Naive thymus-derived CD4-positive, alpha-beta T cell (primary cell): ENCODE measurements around the gene XRCC2. TPM values are rescaled to one million over a fixed set of nuclear protein-coding genes. Genes with fewer than 3 reads are reported as not detected.
A peak's percentile ranks its signal among the peaks of the same experiment; 100 is the strongest.

Experiments
- ATAC-seq: fragments of 150-1000 bp; cut with Tn5 transposase; 2 replicates; pipeline ENCODE4 v1.10.0; 2021; ENCODE audit warnings: mild to moderate bottlenecking, moderate library complexity
- CTCF ChIA-PET: fragments of 350-600 bp; sonication (Branson Sonifier 250); formaldehyde crosslinking; loops from one replicate; lab custom pipeline; 2021; ENCODE audit warnings: antibody characterized with exemption; lab: Charles Lee
- POLR2A ChIA-PET: fragments of 350-600 bp; sonication (Branson Sonifier 250); formaldehyde crosslinking; loops from one replicate; lab custom pipeline; 2021; ENCODE audit warnings: antibody characterized with exemption, inconsistent platforms; lab: Charles Lee
- DNase-seq, 9 donors: peaks; one replicate each; pipeline versions ENCODE4 v3.0.0 to v3.0.0-alpha.2; 2020 to 2022; ENCODE audit warnings: mixed read lengths in 1 of 9
- H3K27ac ChIP-seq: one replicate; pipeline ENCODE4 v1.7.0; 2013; ENCODE audit warnings: mild to moderate bottlenecking, low read depth, low read length, moderate library complexity
- H3K27me3 ChIP-seq, 2 donors: one replicate each; pipeline ENCODE4 v1.7.0; 2013; ENCODE audit warnings: low read length in 2 of 2, mild to moderate bottlenecking in 2 of 2, moderate library complexity in 2 of 2; ENCODE audit not compliant: control insufficient read depth in 2 of 2, insufficient read depth in 2 of 2
- H3K36me3 ChIP-seq, 3 experiments: 1 replicate in 2 of 3; 2 replicates in 1 of 3; pipeline ENCODE4 v1.7.0; 2013; ENCODE audit warnings: low read length in 3 of 3, mild to moderate bottlenecking in 3 of 3, moderate library complexity in 1 of 3; ENCODE audit not compliant: insufficient read depth in 3 of 3, control insufficient read depth in 2 of 3
- H3K4me1 ChIP-seq, 2 donors: one replicate each; pipeline ENCODE4 v1.7.0; 2013; ENCODE audit warnings: low read length in 2 of 2, mild to moderate bottlenecking in 2 of 2, moderate library complexity in 1 of 2; ENCODE audit not compliant: control insufficient read depth in 2 of 2, insufficient read depth in 2 of 2
- H3K4me3 ChIP-seq: 2 replicates; pipeline ENCODE4 v1.7.0; 2013; ENCODE audit warnings: mild to moderate bottlenecking, low read length
- H3K9me3 ChIP-seq, 3 experiments: 1 replicate in 2 of 3; 2 replicates in 1 of 3; pipeline ENCODE4 v1.7.0; 2013; ENCODE audit warnings: low read length in 3 of 3; ENCODE audit not compliant: control insufficient read depth in 2 of 3
- H3K27ac Mint-ChIP-seq, 9 donors: one replicate each; pipeline ENCODE4 v1.8.0; 2020 to 2022; ENCODE audit warnings: mixed read lengths in 9 of 9, mild to moderate bottlenecking in 8 of 9, moderate library complexity in 5 of 9, inconsistent platforms in 2 of 9
- H3K27me3 Mint-ChIP-seq, 5 donors: one replicate each; pipeline ENCODE4 v1.8.0; 2021 to 2022; ENCODE audit warnings: mixed read lengths in 5 of 5, mild to moderate bottlenecking in 1 of 5
- H3K36me3 Mint-ChIP-seq, 5 donors: one replicate each; pipeline ENCODE4 v1.8.0; 2020 to 2022; ENCODE audit warnings: mixed read lengths in 5 of 5, mild to moderate bottlenecking in 3 of 5, inconsistent platforms in 1 of 5
- H3K4me1 Mint-ChIP-seq, 7 donors: one replicate each; pipeline ENCODE4 v1.8.0; 2020 to 2022; ENCODE audit warnings: mixed read lengths in 7 of 7, mild to moderate bottlenecking in 3 of 7, inconsistent platforms in 1 of 7
- H3K4me3 Mint-ChIP-seq, 10 donors: one replicate each; pipeline ENCODE4 v1.8.0; 2020 to 2022; ENCODE audit warnings: mild to moderate bottlenecking in 10 of 10, mixed read lengths in 10 of 10, moderate library complexity in 6 of 10, inconsistent platforms in 2 of 10
- H3K9me3 Mint-ChIP-seq, 11 donors: one replicate each; pipeline ENCODE4 v1.8.0; 2020 to 2022; ENCODE audit warnings: mixed read lengths in 11 of 11, mild to moderate bottlenecking in 4 of 11, inconsistent platforms in 1 of 11, moderate library complexity in 1 of 11
- intact Hi-C, 2 donors: fragments of 100-400 bp; cut with micrococcal nuclease; formaldehyde crosslinking; loops; one replicate each; pipeline ENCODE4 v1.15.1; 2023
- polyA plus RNA-seq, 2 donors: library from polyadenylated mRNA; unstranded; fragments of 300-500 nt; fragmentation: Illumina TruSeq; gene quantifications; one replicate each; pipeline ENCODE4 v1.2.3, GENCODE V29; 2021
- total RNA-seq, 6 experiments: library from RNA in 5 of 6; stranded (reverse) in 5 of 6; gene quantifications; 1 replicate in 5 of 6; 2 replicates in 1 of 6; pipeline ENCODE4 v1.2.3 and lab custom pipeline; 2021 to 2026

XRCC2 gene
- total and polyA plus RNA-seq, 7 experiments from 2014 or later, result 0.20 to 13.8 (median 0.56) TPM

DNA sequence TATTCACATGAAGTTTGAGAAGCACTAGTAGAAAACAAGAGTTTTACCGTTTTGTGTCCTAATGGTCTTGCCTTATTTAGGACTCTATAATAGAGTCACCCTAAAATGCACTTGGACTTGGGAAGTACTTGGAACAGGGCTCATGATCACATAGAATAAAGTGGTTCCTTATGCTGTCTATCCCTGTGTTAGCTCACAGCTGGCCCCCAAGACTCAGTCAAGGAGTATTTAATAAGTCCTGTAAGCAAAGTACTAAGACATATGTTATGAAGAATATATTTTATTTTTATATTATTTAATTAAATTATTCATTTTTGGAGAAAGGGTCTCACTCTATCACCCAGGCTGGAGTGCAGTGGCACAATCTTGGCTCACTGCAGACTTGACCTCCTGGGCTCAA, 54.5 kb downstream of the XRCC2 start:
- H3K27ac Mint-ChIP-seq, result no peak overlapping the region
- no peak overlapping the region for H3K27ac ChIP-seq
- intact Hi-C loops, result no loop called here
- H3K4me1 ChIP-seq, result no peaks in the 10 kb centered on the region
- peaks cover 0 to 3% (median 0%) of the 10 kb centered on the region in 5 donors for H3K36me3 Mint-ChIP-seq
- no peaks in the 10 kb centered on the region for H3K27me3 ChIP-seq
- no peak overlapping the region for H3K4me3 ChIP-seq
- no peaks in the 10 kb centered on the region for H3K36me3 ChIP-seq
- H3K9me3 Mint-ChIP-seq, result peaks cover 0 to 2% (median 0%) of the 10 kb centered on the region in 11 donors
- no peaks in the 10 kb centered on the region for H3K9me3 ChIP-seq
- ChIA-PET CTCF (no interaction called here), POLR2A (no interaction called here)
- no peaks in the 10 kb centered on the region for H3K4me1 Mint-ChIP-seq
- H3K27me3 Mint-ChIP-seq, result peaks cover 0 to 9% (median 0%) of the 10 kb centered on the region in 5 donors
- no peak for DNase-seq
- H3K4me3 Mint-ChIP-seq, result no peak overlapping the region
- ATAC-seq, result no peak

DNA sequence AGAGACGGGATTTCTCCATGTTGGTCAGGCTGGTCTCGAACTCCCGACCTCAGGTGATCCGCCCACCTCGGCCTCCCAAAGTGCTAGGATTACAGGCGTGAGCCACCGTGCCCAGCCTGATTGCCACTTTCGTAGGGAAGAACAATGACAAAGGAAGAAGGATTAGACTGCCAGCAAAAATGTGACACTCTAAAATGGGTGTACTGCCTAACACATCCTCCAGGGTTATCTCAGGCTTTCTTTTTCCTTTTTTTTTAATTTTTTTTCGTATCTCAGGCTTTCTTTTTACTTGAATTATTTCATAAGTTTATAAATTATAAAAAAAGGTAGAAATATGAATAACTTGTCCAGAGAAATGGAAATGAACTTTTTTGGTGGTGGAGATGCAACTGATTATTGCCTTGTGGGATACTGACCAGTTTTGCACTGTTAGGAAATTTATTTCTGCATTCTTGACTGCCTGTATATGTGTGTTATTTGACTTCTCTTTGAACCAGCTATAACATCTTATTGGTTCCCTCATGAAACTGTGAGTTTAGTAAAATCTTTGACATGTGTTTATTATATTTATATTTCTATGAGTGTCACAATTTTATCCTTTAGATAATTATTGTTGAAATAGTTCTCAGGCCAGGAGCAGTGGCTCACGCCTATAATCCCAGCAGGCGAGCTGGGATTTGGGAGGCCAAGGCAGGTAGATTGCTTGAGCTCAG, 56.8 kb downstream of the XRCC2 start:
- no peak overlapping the region for H3K27ac ChIP-seq
- no peaks in the 10 kb centered on the region for H3K36me3 ChIP-seq
- DNase-seq (no peak), ATAC-seq (no peak)
- peaks cover 0 to 7% (median 0%) of the 10 kb centered on the region in 5 donors for H3K27me3 Mint-ChIP-seq
- no peaks in the 10 kb centered on the region for H3K4me1 Mint-ChIP-seq
- intact Hi-C loops, result no loop called here
- no peaks in the 10 kb centered on the region for H3K4me1 ChIP-seq
- peaks cover 0 to 2% (median 0%) of the 10 kb centered on the region in 11 donors for H3K9me3 Mint-ChIP-seq
- no peaks in the 10 kb centered on the region for H3K27me3 ChIP-seq
- POLR2A ChIA-PET, result no interaction called here
- H3K4me3 ChIP-seq, result no peak overlapping the region
- peaks cover 0 to 3% (median 0%) of the 10 kb centered on the region in 5 donors for H3K36me3 Mint-ChIP-seq
- no peak overlapping the region for H3K27ac Mint-ChIP-seq
- H3K9me3 ChIP-seq, result no peaks in the 10 kb centered on the region
- CTCF ChIA-PET, result no interaction called here
- no peak overlapping the region for H3K4me3 Mint-ChIP-seq

DNA sequence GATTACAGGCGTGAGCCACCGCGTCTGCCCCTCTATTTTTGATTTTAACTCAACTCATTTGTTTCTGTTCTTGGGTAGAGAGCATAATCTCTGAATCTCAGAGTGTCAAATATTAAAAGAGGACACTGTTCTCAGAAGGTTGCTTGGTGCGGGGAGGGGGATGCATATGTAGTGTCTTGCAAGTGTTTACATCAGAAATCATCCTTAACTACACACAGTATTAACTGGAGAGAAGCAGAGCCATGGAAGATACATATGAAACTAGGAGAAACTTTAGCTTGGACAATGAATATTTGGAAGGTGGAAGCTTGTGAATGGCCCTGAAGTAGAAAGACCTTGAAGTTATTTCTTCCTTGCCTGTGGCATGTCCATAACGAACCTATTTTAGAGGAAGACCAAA, 57.5 kb downstream of the XRCC2 start:
- ATAC-seq (no peak), DNase-seq (no peak)
- Mint-ChIP-seq H3K27ac (peak overlapping the region in 1 of 9 donors; percentile 70), H3K4me3 (no peak overlapping the region), H3K36me3 (peaks cover 0 to 3% (median 0%) of the 10 kb centered on the region in 5 donors), H3K27me3 (peaks cover 0 to 4% (median 0%) of the 10 kb centered on the region in 5 donors), H3K4me1 (no peaks in the 10 kb centered on the region), H3K9me3 (peaks cover 0 to 2% (median 0%) of the 10 kb centered on the region in 11 donors)
- intact Hi-C loops, result no loop called here
- H3K27ac ChIP-seq, result no peak overlapping the region
- no peaks in the 10 kb centered on the region for H3K36me3 ChIP-seq
- no peak overlapping the region for H3K4me3 ChIP-seq
- H3K4me1 ChIP-seq, result no peaks in the 10 kb centered on the region
- no peaks in the 10 kb centered on the region for H3K9me3 ChIP-seq
- ChIA-PET POLR2A (no interaction called here), CTCF (no interaction called here)
- no peaks in the 10 kb centered on the region for H3K27me3 ChIP-seq

DNA sequence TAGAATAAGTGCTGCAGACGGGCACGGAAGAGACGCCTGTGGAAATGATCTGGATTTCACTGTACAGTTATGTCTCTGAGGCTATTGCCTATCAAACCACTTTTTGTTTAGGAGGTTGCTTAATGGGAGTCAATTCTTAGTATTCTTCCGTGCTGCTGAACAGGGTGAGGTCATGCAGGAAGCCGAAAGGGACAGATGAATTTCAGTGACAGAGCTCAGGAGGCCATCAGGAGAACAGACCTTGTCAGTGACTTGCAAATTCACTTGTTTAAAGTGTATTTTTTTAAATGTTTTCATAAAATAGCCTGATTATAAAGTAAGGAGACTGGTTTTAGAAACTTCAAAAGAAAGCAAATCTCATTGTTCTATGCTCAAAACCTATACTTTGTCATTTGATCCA, 58.9 kb downstream of the XRCC2 start:
- Mint-ChIP-seq H3K9me3 (peaks cover 0 to 9% (median 4%) of the 10 kb centered on the region in 11 donors), H3K27ac (no peak overlapping the region), H3K36me3 (peaks cover 0 to 6% (median 0%) of the 10 kb centered on the region in 5 donors), H3K27me3 (peaks cover 0 to 4% (median 0%) of the 10 kb centered on the region in 5 donors), H3K4me3 (no peak overlapping the region), H3K4me1 (no peaks in the 10 kb centered on the region)
- no peaks in the 10 kb centered on the region for H3K36me3 ChIP-seq
- ChIA-PET CTCF (no interaction called here), POLR2A (no interaction called here)
- DNase-seq (no peak), ATAC-seq (no peak)
- no peaks in the 10 kb centered on the region for H3K4me1 ChIP-seq
- no peaks in the 10 kb centered on the region for H3K9me3 ChIP-seq
- no peaks in the 10 kb centered on the region for H3K27me3 ChIP-seq
- no peak overlapping the region for H3K27ac ChIP-seq
- intact Hi-C loops, result no loop called here
- no peak overlapping the region for H3K4me3 ChIP-seq

DNA sequence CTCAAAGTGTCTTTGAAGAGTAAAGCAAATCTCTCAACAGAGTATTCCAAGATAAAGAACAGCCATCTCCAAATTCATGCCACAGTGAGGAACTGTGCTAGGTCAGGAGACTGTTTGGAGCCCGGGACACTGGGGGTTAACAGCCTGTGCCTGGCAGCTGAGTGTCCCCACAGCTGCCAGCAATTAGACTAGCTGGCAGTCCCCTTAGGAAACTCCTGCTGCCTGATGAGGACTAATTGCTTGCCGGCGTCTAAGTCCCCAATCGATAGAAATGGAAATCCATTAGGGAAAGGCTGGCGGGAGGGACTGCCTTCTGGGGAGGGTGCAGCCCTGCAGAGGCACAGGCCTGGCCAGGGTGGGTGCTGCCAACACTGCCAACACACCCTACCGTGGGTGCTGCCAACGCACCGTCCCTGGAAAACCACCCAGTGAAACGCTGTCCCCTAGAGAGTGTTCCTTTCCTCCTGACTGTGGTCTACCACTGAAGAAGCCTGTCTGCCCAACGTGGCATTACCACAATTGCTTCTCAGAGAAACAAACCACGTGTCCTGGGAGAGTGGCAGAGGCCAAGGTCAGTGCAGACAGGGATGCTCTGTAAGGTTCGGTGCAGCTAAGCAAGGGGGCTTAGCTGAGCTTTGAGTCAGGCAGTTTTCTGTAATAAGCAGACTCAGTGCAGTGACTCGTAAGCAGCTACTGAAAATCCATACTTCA, 60.8 kb downstream of the XRCC2 start:
- H3K36me3 Mint-ChIP-seq, result peaks cover 0 to 6% (median 0%) of the 10 kb centered on the region in 5 donors
- Histone ChIP-seq H3K27ac (no peak overlapping the region), H3K27me3 (no peaks in the 10 kb centered on the region), H3K9me3 (no peaks in the 10 kb centered on the region), H3K4me1 (no peaks in the 10 kb centered on the region), H3K36me3 (no peaks in the 10 kb centered on the region), H3K4me3 (no peak overlapping the region)
- H3K27ac Mint-ChIP-seq, result no peak overlapping the region
- ChIA-PET CTCF (no interaction called here), POLR2A (interaction anchor here (0.6 kb wide), 1 partner anchor 186 kb away, joined by 5 read pairs; no protein-coding TSS in a partner anchor)
- intact Hi-C loops, result no loop called here
- no peak for ATAC-seq
- no peaks in the 10 kb centered on the region for H3K4me1 Mint-ChIP-seq
- no peak overlapping the region for H3K4me3 Mint-ChIP-seq
- no peak for DNase-seq
- H3K9me3 Mint-ChIP-seq, result peaks cover 0 to 9% (median 4%) of the 10 kb centered on the region in 11 donors
- peaks cover 0 to under 1% (median 0%) of the 10 kb centered on the region in 5 donors for H3K27me3 Mint-ChIP-seq

DNA sequence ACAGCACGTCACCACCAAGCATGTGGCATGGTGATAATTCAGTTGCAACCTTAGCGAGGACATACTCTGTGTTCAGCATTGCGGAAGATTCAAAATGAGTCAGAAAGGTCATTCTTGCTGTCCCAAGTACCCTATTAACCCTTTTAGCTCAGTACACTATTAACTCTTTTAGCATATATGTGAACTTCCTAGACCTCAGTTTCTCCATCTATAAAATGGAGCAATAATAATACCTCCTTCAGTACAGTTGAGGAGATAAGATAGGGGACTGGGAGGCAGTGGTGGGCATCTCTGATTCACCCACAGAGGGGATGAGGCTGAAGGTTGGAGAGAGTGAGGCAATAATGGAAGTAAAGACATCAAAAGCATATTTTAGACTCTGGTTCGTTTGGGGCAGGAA, 67.3 kb downstream of the XRCC2 start:
- H3K4me3 Mint-ChIP-seq, result no peak overlapping the region
- peaks cover 0 to 6% (median 0%) of the 10 kb centered on the region in 5 donors for H3K36me3 Mint-ChIP-seq
- Histone ChIP-seq H3K36me3 (no peaks in the 10 kb centered on the region), H3K4me1 (no peaks in the 10 kb centered on the region), H3K27me3 (no peaks in the 10 kb centered on the region), H3K9me3 (no peaks in the 10 kb centered on the region), H3K4me3 (no peak overlapping the region), H3K27ac (no peak overlapping the region)
- ChIA-PET CTCF (no interaction called here), POLR2A (no interaction called here)
- H3K27ac Mint-ChIP-seq, result no peak overlapping the region
- intact Hi-C loops, result no loop called here
- no peaks in the 10 kb centered on the region for H3K4me1 Mint-ChIP-seq
- no peaks in the 10 kb centered on the region for H3K27me3 Mint-ChIP-seq
- peaks cover 0 to 9% (median 4%) of the 10 kb centered on the region in 11 donors for H3K9me3 Mint-ChIP-seq
- ATAC-seq, result no peak
- DNase-seq, result no peak
